Uterus (tissue), 2 donors: Measurements from ENCODE around the gene EPS15.

Experiments
- CTCF ChIP-seq, 4 experiments: fragments of 200-600 bp in 2 of 4; fragments of 450-650 bp in 2 of 4; sonication (generic) in 2 of 4; IDR thresholded peaks; one replicate each; pipeline ENCODE4 v1.5.1; 2016 to 2019; ENCODE audit warnings: antibody characterized with exemption in 4 of 4, mild to moderate bottlenecking in 2 of 4, moderate library complexity in 1 of 4
- POLR2A ChIP-seq, 2 donors: fragments of 450-650 bp; IDR thresholded peaks; one replicate each; pipeline ENCODE4 v1.6.1; 2016; ENCODE audit warnings: antibody characterized with exemption in 2 of 2, mild to moderate bottlenecking in 1 of 2, moderate library complexity in 1 of 2

GRCh38 chr1:51372561-51372960 is 146.5 kb downstream of the EPS15 start:
- TF ChIP-seq CTCF (IDR thresholded peaks at IDR 0.05) (no peak), POLR2A (IDR thresholded peaks at IDR 0.05) (no peak)
